ENCODE data around the gene CBARP. TPM values are rescaled to one million over a fixed set of nuclear protein-coding genes. Genes with fewer than 3 reads are reported as not detected.

Gene CBARP
- 3.7 and 4.0 TPM in 2 replicates for total RNA-seq

GRCh38 chr19:1237754-1238368 lies at the start of gene CBARP:
CBARP (minus strand) TSS chr19:1238005; CDS start chr19:1236100, 1,905 bp downstream.

GRCh38 chr19:1285737-1286360 lies 48.0 kb upstream of the CBARP start, which contains the start of gene EFNA2:
EFNA2 (plus strand) TSS chr19:1285873; CDS start chr19:1286169, 296 bp downstream.

GRCh38 chr19:1275260-1275975 lies 37.6 kb upstream of the CBARP start, which contains the start of gene FAM174C:
FAM174C (plus strand) TSS chr19:1275530; CDS start chr19:1275550, 20 bp downstream.

GRCh38 chr19:1269065-1269477 lies 31.3 kb upstream of the CBARP start, which contains the start of gene CIRBP:
CIRBP (plus strand) TSS chr19:1269332; CDS start chr19:1270934, 1,602 bp downstream.

GRCh38 chr19:1248139-1248785 lies 10.5 kb upstream of the CBARP start, which contains the start of gene MIDN:
MIDN (plus strand) TSS chr19:1248583; CDS start chr19:1250297, 1,714 bp downstream.

GRCh38 chr19:1241417-1242095 lies 3.8 kb upstream of the CBARP start, which contains the start of gene ATP5F1D:
ATP5F1D (plus strand) TSS chr19:1241751; CDS start chr19:1241851, 100 bp downstream.

GRCh38 chr19:1205114-1206099 lies 32.4 kb downstream of the CBARP start, which contains the start of gene STK11:
STK11 (plus strand) TSS chr19:1205778; CDS start chr19:1206914, 1,136 bp downstream.

Other genes with a start within 250 kb of the CBARP start
- 0.54 and 0.97 TPM in 2 replicates for gene GRIN3B, start 237.6 kb downstream of the CBARP start, total RNA-seq
- 140 and 146 TPM in 2 replicates for gene TMEM259, start 216.9 kb downstream of the CBARP start, total RNA-seq
- not detected in 2 replicates for gene RNU6-2, start 216.5 kb downstream of the CBARP start, total RNA-seq
- 177 and 287 TPM in 2 replicates for gene CNN2, start 211.4 kb downstream of the CBARP start, total RNA-seq
- 4.5 and 5.8 TPM in 2 replicates for gene ABCA7, start 197.9 kb downstream of the CBARP start, total RNA-seq
- gene ARHGAP45, start 170.8 kb downstream of the CBARP start, total RNA-seq = 4.9 and 8.1 TPM in 2 replicates
- gene POLR2E, start 142.6 kb downstream of the CBARP start, total RNA-seq = 198 and 220 TPM in 2 replicates
- gene GPX4, start 134.0 kb downstream of the CBARP start, total RNA-seq = 486 and 619 TPM in 2 replicates
- 48.2 and 84.6 TPM in 2 replicates for gene SBNO2, start 63.7 kb downstream of the CBARP start, total RNA-seq
- 51.4 and 70.3 TPM in 2 replicates for gene STK11, start 32.2 kb downstream of the CBARP start, total RNA-seq
- gene ATP5F1D, start 3.7 kb upstream of the CBARP start, total RNA-seq = 66.6 and 105 TPM in 2 replicates
- 22.0 and 38.2 TPM in 2 replicates for gene MIDN, start 10.6 kb upstream of the CBARP start, total RNA-seq
- 317 and 409 TPM in 2 replicates for gene CIRBP, start 31.3 kb upstream of the CBARP start, total RNA-seq
- 26.9 and 75.8 TPM in 2 replicates for gene FAM174C, start 37.5 kb upstream of the CBARP start, total RNA-seq
- not detected in 2 replicates for gene EFNA2, start 47.9 kb upstream of the CBARP start, total RNA-seq
- 77.1 and 87.6 TPM in 2 replicates for gene NDUFS7, start 145.9 kb upstream of the CBARP start, total RNA-seq
- 24.7 and 46.7 TPM in 2 replicates for gene GAMT, start 163.5 kb upstream of the CBARP start, total RNA-seq
- gene DAZAP1, start 169.6 kb upstream of the CBARP start, total RNA-seq = 35.6 and 59.5 TPM in 2 replicates
- 1,770 and 2,629 TPM in 2 replicates for gene RPS15, start 200.4 kb upstream of the CBARP start, total RNA-seq
- gene APC2, start 212.1 kb upstream of the CBARP start, total RNA-seq = 0.16 TPM in 1 of 2 replicates, not detected in the other
- 37.4 and 43.3 TPM in 2 replicates for gene C19orf25, start 241.2 kb upstream of the CBARP start, total RNA-seq